ENCODE data around the gene GCNA. TPM values are rescaled to one million over a fixed set of nuclear protein-coding genes. Genes with fewer than 3 reads are reported as not detected.
"Not testable (repeated sequence)": the region's sequence is repeated elsewhere in the genome, so short reads cannot be mapped to it uniquely, and the experiment has no call there.

GCNA gene
- total RNA-seq, 2 experiments from 2014 or later = 8.5 to 8.7 TPM

DNA sequence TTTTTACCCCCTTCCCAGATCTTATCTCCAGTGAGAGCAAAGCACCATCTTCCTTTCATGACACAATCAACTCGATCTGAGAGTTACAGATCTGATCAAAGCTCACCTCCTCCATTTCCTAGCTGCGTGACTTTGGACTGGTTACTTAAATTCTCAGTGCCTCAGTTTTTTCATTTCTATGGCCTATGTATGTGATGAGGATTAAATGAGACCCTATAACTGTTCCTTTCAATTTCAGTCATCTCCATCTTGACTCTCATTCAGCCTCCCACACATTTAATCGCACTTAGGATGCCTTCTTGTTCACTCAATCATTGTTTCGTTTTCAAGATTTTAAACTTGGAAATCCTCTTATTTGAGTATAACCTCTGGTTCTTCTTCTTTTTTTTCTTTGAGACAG is 60.2 kb downstream of the GCNA start:
- DNase-seq = no peak
- Mint-ChIP-seq H3K27ac (no peak overlapping the region), H3K4me1 (peaks cover 17% of the 10 kb centered on the region), H3K9me3 (no peaks in the 10 kb centered on the region), H3K27me3 (no peaks in the 10 kb centered on the region), H3K4me3 (no peak overlapping the region), H3K36me3 (peaks cover 3% of the 10 kb centered on the region)
- POLR2A ChIA-PET = interaction anchor here (1.4 to 3.2 kb wide), 2 partner anchors 16 to 20 kb away, joined by 5 to 15 read pairs; partner anchors contain the start of gene CXCR3
- ATAC-seq (ENCODE audit: low read depth) = no peak

DNA sequence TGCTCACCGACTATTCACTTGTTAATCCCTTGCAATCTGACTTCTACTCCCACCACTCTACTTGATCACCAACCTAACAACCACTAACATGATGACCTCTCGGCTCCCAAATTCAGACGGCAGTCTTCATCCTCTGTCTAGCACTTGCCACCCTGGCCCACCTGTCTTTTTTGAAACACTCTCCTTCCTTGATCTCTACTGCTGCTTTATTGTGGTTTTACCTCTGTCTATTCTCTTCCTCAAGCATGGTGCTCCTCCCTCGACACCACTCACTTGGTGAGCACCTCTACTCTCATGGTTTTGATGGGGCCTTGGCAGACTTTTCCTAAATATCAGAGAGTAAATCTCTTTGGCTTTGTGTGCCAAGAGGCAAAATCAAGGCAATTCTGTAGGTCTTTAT is 61.8 kb downstream of the GCNA start:
- peaks cover 15% of the 10 kb centered on the region for H3K4me1 Mint-ChIP-seq
- DNase-seq = no peak
- H3K9me3 Mint-ChIP-seq = no peaks in the 10 kb centered on the region
- H3K27me3 Mint-ChIP-seq = no peaks in the 10 kb centered on the region
- POLR2A ChIA-PET = no interaction called here
- peaks cover 3% of the 10 kb centered on the region for H3K36me3 Mint-ChIP-seq
- H3K4me3 Mint-ChIP-seq = no peak overlapping the region
- ATAC-seq (ENCODE audit: low read depth) = peak; percentile 69
- H3K27ac Mint-ChIP-seq = no peak overlapping the region

DNA sequence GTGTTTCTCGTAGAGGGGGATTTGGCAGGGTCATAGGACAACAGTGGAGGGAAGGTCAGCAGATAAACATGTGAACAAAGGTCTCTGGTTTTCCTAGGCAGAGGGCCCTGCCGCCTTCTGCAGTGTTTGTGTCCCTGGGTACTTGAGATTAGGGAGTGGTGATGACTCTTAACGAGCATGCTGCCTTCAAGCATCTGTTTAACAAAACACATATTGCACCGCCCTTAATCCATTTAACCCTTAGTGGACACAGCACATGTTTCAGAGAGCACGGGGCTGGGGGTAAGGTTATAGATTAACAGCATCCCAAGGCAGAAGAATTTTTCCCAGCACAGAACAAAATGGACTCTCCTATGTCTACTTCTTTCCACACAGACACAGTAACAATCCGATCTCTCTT is 66.2 kb downstream of the GCNA start:
- peaks cover 12% of the 10 kb centered on the region for H3K4me1 Mint-ChIP-seq
- H3K27ac Mint-ChIP-seq; H3K9me3 Mint-ChIP-seq; DNase-seq; H3K4me3 Mint-ChIP-seq; H3K36me3 Mint-ChIP-seq; POLR2A ChIA-PET; H3K27me3 Mint-ChIP-seq; ATAC-seq (ENCODE audit: low read depth): not testable (repeated sequence)

DNA sequence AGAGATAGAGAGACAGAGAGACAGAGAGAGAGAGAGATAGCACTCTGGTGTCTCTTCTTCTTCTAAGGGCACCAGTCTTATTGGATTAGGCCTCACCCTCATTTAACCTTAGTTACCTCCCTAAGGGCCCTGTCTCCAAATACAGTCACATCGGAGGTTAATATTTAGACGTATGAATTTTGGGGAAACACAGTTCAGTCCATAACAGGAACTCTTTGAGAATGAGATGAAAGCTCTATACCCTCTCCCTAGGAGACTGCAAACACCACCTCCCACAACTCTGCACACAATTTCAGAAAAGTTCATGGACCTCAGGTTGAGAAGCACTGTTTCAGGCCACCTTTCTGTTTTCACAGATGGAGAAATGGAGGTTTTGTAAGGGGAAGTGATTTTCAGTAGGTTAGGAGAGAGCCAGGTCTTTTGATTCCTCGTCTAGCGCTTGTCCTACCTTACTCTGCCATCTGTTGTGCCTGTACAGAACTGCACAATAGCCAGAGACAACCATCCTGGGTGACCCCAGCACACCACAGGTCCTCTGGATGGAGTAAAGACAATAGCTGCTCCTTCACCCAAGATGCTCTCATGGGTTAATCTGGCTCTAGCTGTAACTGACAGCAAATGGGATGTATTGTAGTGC is 72.2 kb downstream of the GCNA start:
- ATAC-seq (ENCODE audit: low read depth) = peak; percentile 95
- no peak for DNase-seq
- Mint-ChIP-seq H3K9me3 (no peaks in the 10 kb centered on the region), H3K27me3 (no peaks in the 10 kb centered on the region), H3K36me3 (no peaks in the 10 kb centered on the region), H3K4me3 (no peak overlapping the region), H3K4me1 (peaks cover 26% of the 10 kb centered on the region), H3K27ac (peak overlapping the region; percentile 56)
- POLR2A ChIA-PET = interaction anchor here (1.0 to 1.4 kb wide), 2 partner anchors 29 to 118 kb away, joined by 3 to 4 read pairs; partner anchors contain the start of gene OGT

DNA sequence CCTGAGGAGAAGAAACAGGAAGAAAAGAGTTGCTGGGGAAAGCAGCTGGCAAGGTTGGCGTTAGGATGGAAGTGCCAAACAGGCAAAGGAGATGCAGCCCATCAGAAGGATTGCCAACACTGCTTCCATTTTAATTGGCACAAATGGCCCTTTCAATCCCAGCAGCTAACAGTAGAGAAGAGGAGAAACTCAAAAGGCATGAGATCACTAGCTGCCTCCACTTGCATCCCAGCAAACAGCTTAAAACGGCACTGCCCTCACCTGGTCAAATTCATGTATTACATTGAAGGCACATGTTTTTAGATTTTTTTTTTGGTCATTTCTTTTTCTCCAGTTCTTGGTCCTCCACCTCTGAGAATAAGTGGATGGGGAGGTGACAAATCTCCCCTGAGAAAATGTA is 74.2 kb downstream of the GCNA start:
- Mint-ChIP-seq H3K4me1 (peaks cover 33% of the 10 kb centered on the region), H3K9me3 (peaks cover 2% of the 10 kb centered on the region), H3K27me3 (no peaks in the 10 kb centered on the region), H3K36me3 (no peaks in the 10 kb centered on the region), H3K4me3 (no peak overlapping the region), H3K27ac (no peak overlapping the region)
- ATAC-seq (ENCODE audit: low read depth) = no peak
- DNase-seq = no peak
- POLR2A ChIA-PET = interaction anchor here (0.6 to 0.7 kb wide), 2 partner anchors 68 to 101 kb away, joined by 3 read pairs; no protein-coding TSS in a partner anchor

DNA sequence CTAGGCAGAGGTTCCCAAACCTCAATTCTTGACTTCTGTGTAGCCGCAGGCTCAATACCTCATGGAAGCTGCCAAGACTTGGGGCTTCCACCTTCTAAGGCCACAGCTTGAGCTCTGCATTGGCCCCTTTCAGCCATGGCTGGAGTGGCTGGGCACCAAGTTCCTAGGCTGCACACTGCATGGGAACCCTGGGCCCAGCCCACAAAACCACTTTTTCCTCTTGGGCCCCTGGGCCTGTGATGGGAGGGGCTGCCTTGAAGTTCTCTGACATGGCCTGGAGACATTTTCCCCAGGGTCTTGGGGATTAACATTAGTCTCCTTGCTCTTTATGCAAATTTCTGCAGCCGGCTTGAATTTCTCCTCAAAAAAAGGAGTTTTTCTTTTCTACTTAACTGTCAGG is 75.1 kb downstream of the GCNA start:
- H3K27ac Mint-ChIP-seq = no peak overlapping the region
- H3K36me3 Mint-ChIP-seq = no peaks in the 10 kb centered on the region
- POLR2A ChIA-PET = no interaction called here
- ATAC-seq (ENCODE audit: low read depth) (no peak), DNase-seq (no peak)
- peaks cover 2% of the 10 kb centered on the region for H3K9me3 Mint-ChIP-seq
- peaks cover 29% of the 10 kb centered on the region for H3K4me1 Mint-ChIP-seq
- H3K4me3 Mint-ChIP-seq = no peak overlapping the region
- H3K27me3 Mint-ChIP-seq = no peaks in the 10 kb centered on the region

DNA sequence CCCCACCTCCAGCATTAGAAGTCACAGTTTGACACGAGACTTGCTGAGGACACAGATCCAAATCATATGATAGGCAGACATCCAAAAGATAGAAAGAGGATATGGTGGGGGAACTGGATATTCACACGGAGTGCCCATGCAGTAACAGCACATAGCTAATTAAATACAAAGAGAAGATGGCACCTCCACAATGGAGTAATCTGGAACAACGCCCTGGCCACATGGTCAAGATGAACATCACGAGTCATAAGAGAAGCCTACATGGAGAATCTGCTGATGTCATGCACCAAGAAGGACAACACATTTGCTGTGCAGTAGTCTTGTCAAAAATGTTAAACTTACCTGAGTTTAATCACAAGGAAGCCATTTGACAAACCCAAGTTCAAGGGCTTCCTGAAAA is 79.0 kb downstream of the GCNA start:
- POLR2A ChIA-PET = no interaction called here
- H3K27ac Mint-ChIP-seq = no peak overlapping the region
- no peaks in the 10 kb centered on the region for H3K27me3 Mint-ChIP-seq
- H3K9me3 Mint-ChIP-seq = peaks cover 2% of the 10 kb centered on the region
- DNase-seq = no peak
- no peaks in the 10 kb centered on the region for H3K36me3 Mint-ChIP-seq
- no peak for ATAC-seq (ENCODE audit: low read depth)
- H3K4me3 Mint-ChIP-seq = no peak overlapping the region
- peaks cover 16% of the 10 kb centered on the region for H3K4me1 Mint-ChIP-seq

DNA sequence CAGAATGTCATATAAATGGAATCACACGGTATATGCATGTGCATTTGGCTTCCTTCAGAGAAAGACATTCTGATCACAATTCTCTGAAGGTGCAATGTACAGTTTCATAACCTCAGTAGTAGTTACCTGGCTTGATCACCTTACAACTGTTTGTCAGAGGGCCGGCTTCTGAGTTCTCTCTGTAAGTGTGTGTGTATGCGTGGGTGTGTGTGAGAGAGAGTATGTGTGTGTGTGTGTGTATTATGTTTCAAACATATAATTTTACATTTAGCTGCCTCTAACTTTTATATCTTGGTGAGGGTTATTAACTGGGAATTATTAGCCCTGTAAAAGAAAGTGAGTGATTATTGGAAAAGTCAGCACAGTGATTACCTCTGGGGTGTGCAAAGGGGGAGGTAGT is 81.1 kb downstream of the GCNA start:
- DNase-seq = no peak
- no peaks in the 10 kb centered on the region for H3K36me3 Mint-ChIP-seq
- no peaks in the 10 kb centered on the region for H3K27me3 Mint-ChIP-seq
- H3K27ac Mint-ChIP-seq = no peak overlapping the region
- no peak overlapping the region for H3K4me3 Mint-ChIP-seq
- no peak for ATAC-seq (ENCODE audit: low read depth)
- peaks cover 2% of the 10 kb centered on the region for H3K9me3 Mint-ChIP-seq
- peaks cover 18% of the 10 kb centered on the region for H3K4me1 Mint-ChIP-seq
- POLR2A ChIA-PET = no interaction called here

DNA sequence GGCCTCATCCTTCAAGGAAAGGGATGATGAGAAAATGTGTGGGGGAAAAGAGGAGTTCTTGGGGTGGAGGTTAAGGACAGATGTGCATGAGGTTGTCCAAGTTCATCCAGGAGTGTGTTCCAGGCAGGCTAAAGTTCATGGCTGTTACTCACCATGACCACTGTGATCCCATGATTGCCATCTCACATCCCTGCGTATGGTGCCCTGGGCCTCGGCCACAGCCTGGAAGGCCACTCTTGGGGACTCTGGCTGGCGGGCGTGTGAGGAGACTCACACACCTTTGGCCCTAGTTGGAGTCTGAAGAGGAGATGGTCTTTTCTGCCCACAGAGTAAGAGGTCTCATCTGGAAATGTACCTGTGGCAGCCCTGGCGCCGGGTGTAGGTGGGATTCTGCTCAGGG is 81.7 kb downstream of the GCNA start:
- H3K4me3 Mint-ChIP-seq = no peak overlapping the region
- DNase-seq (no peak), ATAC-seq (ENCODE audit: low read depth) (no peak)
- no peaks in the 10 kb centered on the region for H3K36me3 Mint-ChIP-seq
- peaks cover 18% of the 10 kb centered on the region for H3K4me1 Mint-ChIP-seq
- peaks cover 2% of the 10 kb centered on the region for H3K9me3 Mint-ChIP-seq
- H3K27ac Mint-ChIP-seq = no peak overlapping the region
- POLR2A ChIA-PET = no interaction called here
- no peaks in the 10 kb centered on the region for H3K27me3 Mint-ChIP-seq

DNA sequence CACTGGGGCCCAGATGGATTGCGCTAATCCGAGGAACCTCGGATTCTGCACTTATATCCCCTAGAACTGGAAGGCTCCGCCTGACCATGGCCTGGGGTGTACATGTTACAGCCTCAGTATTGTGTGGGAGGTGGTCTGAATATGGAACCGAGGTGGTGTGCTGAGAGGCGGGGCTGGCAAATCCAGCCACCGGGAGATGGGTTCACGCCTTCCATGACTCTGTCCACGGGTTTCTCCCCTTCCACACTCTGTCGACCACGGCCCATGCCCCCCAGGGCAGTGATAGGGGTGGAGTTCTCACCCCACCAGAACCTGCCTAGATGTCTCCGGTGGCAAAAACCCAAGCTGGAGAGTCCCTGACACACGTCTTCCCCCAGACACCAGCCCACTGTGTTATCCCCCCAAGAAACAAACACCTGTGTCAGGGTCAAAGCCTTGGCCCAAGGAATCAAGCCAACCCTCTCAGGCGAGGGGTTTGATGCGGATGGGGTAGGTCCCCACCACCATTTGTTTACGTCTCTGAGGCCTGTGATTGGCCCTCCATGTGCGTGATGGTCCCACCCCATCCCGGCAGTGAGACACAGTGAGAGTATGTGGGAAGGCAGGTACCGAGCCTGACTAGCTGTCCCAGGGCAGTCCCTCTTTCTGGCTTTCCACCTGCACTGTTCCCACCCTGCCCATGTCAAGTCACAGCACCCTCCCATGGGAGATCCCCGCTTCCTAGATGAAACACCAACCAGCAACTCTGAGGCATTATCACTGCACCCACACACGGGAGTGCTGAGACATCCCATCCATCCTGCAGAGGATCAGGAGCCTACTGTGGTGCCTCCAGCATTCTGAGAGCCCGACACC is 82.6 kb downstream of the GCNA start:
- Mint-ChIP-seq H3K36me3 (no peaks in the 10 kb centered on the region), H3K4me3 (no peak overlapping the region), H3K9me3 (peaks cover 2% of the 10 kb centered on the region), H3K4me1 (peaks cover 18% of the 10 kb centered on the region), H3K27ac (no peak overlapping the region), H3K27me3 (no peaks in the 10 kb centered on the region)
- ATAC-seq (ENCODE audit: low read depth) = no peak
- POLR2A ChIA-PET = no interaction called here
- no peak for DNase-seq

DNA sequence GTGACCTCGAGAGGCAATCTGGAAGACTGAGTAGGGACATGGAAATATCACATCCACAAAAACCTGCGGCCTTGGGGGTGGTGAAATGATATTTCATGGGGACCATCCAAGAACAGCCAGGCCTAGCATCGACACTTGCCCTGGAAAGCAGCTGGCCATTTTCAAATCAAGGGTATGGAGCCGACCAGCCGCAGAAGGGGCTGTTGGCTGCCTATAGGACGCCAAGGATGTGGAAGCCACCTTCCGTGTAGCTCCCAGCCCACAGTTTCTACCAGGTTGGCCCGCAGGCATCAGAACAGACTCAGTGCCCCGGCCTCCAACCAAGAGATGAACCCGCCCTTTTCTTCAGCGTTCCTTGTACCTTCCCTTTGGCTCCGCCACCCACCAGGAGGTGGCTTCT is 83.7 kb downstream of the GCNA start:
- peaks cover 14% of the 10 kb centered on the region for H3K4me1 Mint-ChIP-seq
- POLR2A ChIA-PET = no interaction called here
- H3K36me3 Mint-ChIP-seq = no peaks in the 10 kb centered on the region
- H3K9me3 Mint-ChIP-seq = no peaks in the 10 kb centered on the region
- no peaks in the 10 kb centered on the region for H3K27me3 Mint-ChIP-seq
- DNase-seq = no peak
- ATAC-seq (ENCODE audit: low read depth) = no peak
- H3K4me3 Mint-ChIP-seq = no peak overlapping the region
- no peak overlapping the region for H3K27ac Mint-ChIP-seq

DNA sequence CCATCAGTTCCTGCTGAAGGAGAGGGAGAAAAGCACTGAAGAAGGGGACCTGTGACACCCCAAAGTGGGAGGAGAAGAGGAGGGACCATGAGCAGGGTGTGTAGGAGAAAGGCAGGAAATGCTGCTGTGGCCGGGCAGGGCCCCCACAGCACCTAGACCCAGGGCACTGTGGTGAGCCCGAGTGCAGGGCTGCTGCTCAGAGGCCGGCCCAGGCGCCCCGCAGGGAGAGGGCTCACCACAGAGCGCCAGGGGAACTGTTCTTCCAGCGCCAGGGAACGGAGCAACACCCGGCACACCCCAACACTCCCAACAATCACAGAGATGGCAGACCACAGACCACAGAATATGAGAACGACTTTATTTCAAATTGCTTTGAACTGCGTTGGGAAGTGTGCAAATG is 84.4 kb downstream of the GCNA start:
- DNase-seq = peak; percentile 58
- H3K4me3 Mint-ChIP-seq = peak overlapping the region; percentile 80
- H3K9me3 Mint-ChIP-seq, H3K36me3 Mint-ChIP-seq, POLR2A ChIA-PET, H3K27me3 Mint-ChIP-seq: not testable (repeated sequence)
- H3K4me1 Mint-ChIP-seq = peaks cover 11% of the 10 kb centered on the region
- ATAC-seq (ENCODE audit: low read depth) = peak; percentile 61
- peak overlapping the region; percentile 90 for H3K27ac Mint-ChIP-seq

Data from activated naive CD8-positive, alpha-beta T cell treated with anti-CD3 and anti-CD28 coated beads, Interleukin-2, amount 10 ng/mL, durations not matched to agents 7 days and 5 days (primary cell).